Neural crest cell (in vitro differentiated cells): ENCODE results near the gene EPHA5. TPM values are rescaled to one million over a fixed set of nuclear protein-coding genes. Genes with fewer than 3 reads are reported as not detected.

Experiments used
- DNase-seq: peaks from one replicate; pipeline ENCODE4 v3.0.0; 2021; ENCODE audit warnings: low read depth, mixed read lengths, low spot score
- H3K27ac Mint-ChIP-seq: one replicate; pipeline ENCODE4 v1.8.0; 2021; ENCODE audit warnings: mild to moderate bottlenecking, mixed read lengths; ENCODE audit not compliant: unreplicated experiment
- H3K27me3 Mint-ChIP-seq: 2 replicates; pipeline ENCODE4 v1.8.0; 2021; ENCODE audit warnings: low read depth, mild to moderate bottlenecking, mixed read lengths
- H3K36me3 Mint-ChIP-seq: 2 replicates; pipeline ENCODE4 v1.8.0; 2021; ENCODE audit warnings: low read depth, mild to moderate bottlenecking, mixed read lengths
- H3K4me1 Mint-ChIP-seq: 2 replicates; pipeline ENCODE4 v1.8.0; 2021; ENCODE audit warnings: mixed read lengths
- H3K4me3 Mint-ChIP-seq: one replicate; pipeline ENCODE4 v1.8.0; 2021; ENCODE audit warnings: mild to moderate bottlenecking, mixed read lengths
- H3K9me3 Mint-ChIP-seq: 2 replicates; pipeline ENCODE4 v1.8.0; 2021; ENCODE audit warnings: mixed read lengths
- CTCF ChIP-seq: fragments of 200-600 bp; sonication (generic); conservative IDR thresholded peaks from 2 replicates; pipeline ENCODE4 v1.5.0; 2021; ENCODE audit warnings: antibody characterized with exemption, mild to moderate bottlenecking
- total RNA-seq: library from RNA; stranded (reverse); gene quantifications from 2 replicates; pipeline ENCODE4 v1.2.1, GENCODE V29; 2021

Gene EPHA5
- total RNA-seq, 1 donor from 2014 or later, result 0.07 TPM

- Mint-ChIP-seq H3K4me1 (peaks cover 10% of the 10 kb centered on the region), H3K36me3 (no peaks in the 10 kb centered on the region), H3K27me3 (peaks cover 1% of the 10 kb centered on the region), H3K27ac (no peak overlapping the region), H3K9me3 (no peaks in the 10 kb centered on the region), H3K4me3 (no peak overlapping the region)
- no peak for DNase-seq
- no peak for TF ChIP-seq CTCF
Observed at GRCh38 chr4:65592089-65592488, 78.2 kb downstream of the EPHA5 start.

- Mint-ChIP-seq H3K27ac (no peak overlapping the region), H3K9me3 (no peaks in the 10 kb centered on the region), H3K4me1 (peaks cover 10% of the 10 kb centered on the region), H3K36me3 (no peaks in the 10 kb centered on the region), H3K4me3 (no peak overlapping the region), H3K27me3 (peaks cover 3% of the 10 kb centered on the region)
- no peak for TF ChIP-seq CTCF
- no peak for DNase-seq
Observed at GRCh38 chr4:65589921-65590320, 80.4 kb downstream of the EPHA5 start.

GRCh38 chr4:65589331-65589730 lies 81.0 kb downstream of the EPHA5 start:
- H3K27me3 Mint-ChIP-seq, result peaks cover 3% of the 10 kb centered on the region
- no peak overlapping the region for H3K4me3 Mint-ChIP-seq
- no peak overlapping the region for H3K27ac Mint-ChIP-seq
- H3K36me3 Mint-ChIP-seq, result no peaks in the 10 kb centered on the region
- TF ChIP-seq CTCF, result no peak
- DNase-seq, result no peak
- H3K9me3 Mint-ChIP-seq, result no peaks in the 10 kb centered on the region
- peaks cover 10% of the 10 kb centered on the region for H3K4me1 Mint-ChIP-seq

GRCh38 chr4:65580551-65580950 lies 89.7 kb downstream of the EPHA5 start:
- peak; percentile 35 for TF ChIP-seq CTCF
- Mint-ChIP-seq H3K36me3 (no peaks in the 10 kb centered on the region), H3K4me3 (no peak overlapping the region), H3K4me1 (no peaks in the 10 kb centered on the region), H3K27me3 (no peaks in the 10 kb centered on the region), H3K27ac (no peak overlapping the region), H3K9me3 (no peaks in the 10 kb centered on the region)
- no peak for DNase-seq

GRCh38 chr4:65566473-65566872 lies 103.8 kb downstream of the EPHA5 start:
- no peak for DNase-seq
- H3K4me3 Mint-ChIP-seq, result no peak overlapping the region
- H3K36me3 Mint-ChIP-seq, result no peaks in the 10 kb centered on the region
- H3K4me1 Mint-ChIP-seq, result peaks cover 10% of the 10 kb centered on the region
- no peak overlapping the region for H3K27ac Mint-ChIP-seq
- no peak for TF ChIP-seq CTCF
- no peaks in the 10 kb centered on the region for H3K9me3 Mint-ChIP-seq
- H3K27me3 Mint-ChIP-seq, result no peaks in the 10 kb centered on the region

- no peak for DNase-seq
- no peaks in the 10 kb centered on the region for H3K36me3 Mint-ChIP-seq
Observed at GRCh38 chr4:65561164-65561563, 109.1 kb downstream of the EPHA5 start.

More at GRCh38 chr4:65561164-65561563, 109.1 kb downstream of the EPHA5 start:
- H3K4me1 Mint-ChIP-seq, result peaks cover 6% of the 10 kb centered on the region
- no peak overlapping the region for H3K4me3 Mint-ChIP-seq
- H3K27me3 Mint-ChIP-seq, result no peaks in the 10 kb centered on the region
- no peaks in the 10 kb centered on the region for H3K9me3 Mint-ChIP-seq
- no peak for TF ChIP-seq CTCF
- no peak overlapping the region for H3K27ac Mint-ChIP-seq
